Measurements from ENCODE around the gene DNAJC5. TPM values are rescaled to one million over a fixed set of nuclear protein-coding genes. Genes with fewer than 3 reads are reported as not detected.

The DNAJC5 gene
- total RNA-seq, 1 experiment from 2014 or later = 28.5 TPM

- ChIA-PET CTCF (interaction anchor here (0.6 to 4.2 kb wide), 4 partner anchors 35 to 401 kb away, joined by 3 to 13 read pairs (median 3); no protein-coding TSS in a partner anchor), POLR2A (no interaction called here)
- no peak overlapping the region for H3K27ac Mint-ChIP-seq
- DNase-seq (ENCODE audit: low spot score) (no peak), ATAC-seq (no peak)
- H3K4me1 Mint-ChIP-seq = peaks cover 6% of the 10 kb centered on the region
- TF ChIP-seq HMGXB4 (CRISPR knock-in tag; IDR thresholded peaks at IDR 0.05) (no peak; the same call in 1 of the 2 replicates), CREM (CRISPR knock-in tag; IDR thresholded peaks at IDR 0.05) (no peak), CTCF (IDR thresholded peaks at IDR 0.05) (no peak), CDX4 (CRISPR knock-in tag; IDR thresholded peaks at IDR 0.05; ENCODE audit: borderline replicate concordance) (no peak), MLX (CRISPR knock-in tag; IDR thresholded peaks at IDR 0.05) (no peak), MAX (CRISPR knock-in tag; IDR thresholded peaks at IDR 0.05) (no peak), JAZF1 (CRISPR knock-in tag; IDR thresholded peaks at IDR 0.05) (no peak), ZBTB43 (CRISPR knock-in tag; IDR thresholded peaks at IDR 0.05) (no peak), ZNF232 (CRISPR knock-in tag; IDR thresholded peaks at IDR 0.05) (no peak), TP53 (CRISPR knock-in tag; IDR thresholded peaks at IDR 0.05) (no peak), ZNF396 (CRISPR knock-in tag; IDR thresholded peaks at IDR 0.05; ENCODE audit: borderline replicate concordance) (no peak), TEAD4 (CRISPR knock-in tag; IDR thresholded peaks at IDR 0.05) (no peak), E2F5 (CRISPR knock-in tag; IDR thresholded peaks at IDR 0.05) (no peak), ZNF317 (CRISPR knock-in tag; IDR thresholded peaks at IDR 0.05; ENCODE audit: borderline replicate concordance, low read depth) (no peak), NFYB (CRISPR knock-in tag; conservative IDR thresholded peaks at IDR 0.05; ENCODE audit: low read depth) (no peak), ZNF671 (CRISPR knock-in tag; IDR thresholded peaks at IDR 0.05) (no peak), FOXP4 (CRISPR knock-in tag; IDR thresholded peaks at IDR 0.05) (no peak), NFE2L1 (CRISPR knock-in tag; IDR thresholded peaks at IDR 0.05) (no peak), ZNF423 (CRISPR knock-in tag; IDR thresholded peaks at IDR 0.05) (no peak)
- no peaks in the 10 kb centered on the region for H3K27me3 Mint-ChIP-seq (ENCODE audit: low read depth)
- H3K36me3 Mint-ChIP-seq = no peaks in the 10 kb centered on the region; the same call in 1 of the 2 replicates
- peak overlapping the region; percentile 59 for H3K4me3 Mint-ChIP-seq
- H3K9me3 Mint-ChIP-seq = no peaks in the 10 kb centered on the region
Measured at GRCh38 chr20:63939061-63939935, 44.4 kb downstream of the DNAJC5 start.
